HG03045 (cell line): ENCODE data around the gene TM4SF1.

ENCODE experiments used
- ATAC-seq: cut with Tn5 transposase; IDR thresholded peaks from one replicate; pipeline ENCODE4 v1.9.1; 2021; ENCODE audit warnings: mild to moderate bottlenecking, moderate library complexity; ENCODE audit not compliant: unreplicated experiment

The TM4SF1 gene

DNA sequence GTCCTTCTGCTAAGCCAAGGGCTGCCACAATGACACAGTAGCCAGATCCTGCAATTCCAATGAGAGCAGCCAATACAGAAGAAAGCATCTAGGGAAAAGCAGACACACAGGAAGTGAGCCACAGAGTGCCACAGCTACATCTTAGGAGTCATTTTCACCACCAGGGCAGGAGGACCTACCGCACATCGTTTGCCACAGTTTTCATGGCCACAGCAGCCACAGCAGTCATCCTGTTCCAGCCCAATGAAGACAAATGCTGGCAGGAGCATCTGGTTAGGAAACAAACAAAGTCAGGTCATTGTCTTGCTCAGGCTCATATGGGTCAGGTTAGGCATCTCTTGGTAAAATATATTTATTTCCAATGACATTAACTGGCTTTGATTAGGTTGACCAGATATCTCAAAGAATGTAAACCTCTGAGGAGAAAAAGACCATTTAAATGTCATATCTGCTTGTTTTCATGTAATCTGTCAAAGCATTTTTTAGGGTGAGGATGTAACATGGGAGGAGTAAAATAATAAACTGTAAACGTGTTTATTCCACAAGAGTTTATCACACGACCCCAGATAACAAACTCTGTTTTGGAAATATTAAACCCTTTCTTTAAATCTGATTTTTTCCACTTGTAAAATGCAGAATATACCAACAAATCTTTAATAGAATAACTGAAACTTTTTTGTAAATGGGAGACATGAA is 1.8 kb downstream of the TM4SF1 start:
- no peak for ATAC-seq

DNA sequence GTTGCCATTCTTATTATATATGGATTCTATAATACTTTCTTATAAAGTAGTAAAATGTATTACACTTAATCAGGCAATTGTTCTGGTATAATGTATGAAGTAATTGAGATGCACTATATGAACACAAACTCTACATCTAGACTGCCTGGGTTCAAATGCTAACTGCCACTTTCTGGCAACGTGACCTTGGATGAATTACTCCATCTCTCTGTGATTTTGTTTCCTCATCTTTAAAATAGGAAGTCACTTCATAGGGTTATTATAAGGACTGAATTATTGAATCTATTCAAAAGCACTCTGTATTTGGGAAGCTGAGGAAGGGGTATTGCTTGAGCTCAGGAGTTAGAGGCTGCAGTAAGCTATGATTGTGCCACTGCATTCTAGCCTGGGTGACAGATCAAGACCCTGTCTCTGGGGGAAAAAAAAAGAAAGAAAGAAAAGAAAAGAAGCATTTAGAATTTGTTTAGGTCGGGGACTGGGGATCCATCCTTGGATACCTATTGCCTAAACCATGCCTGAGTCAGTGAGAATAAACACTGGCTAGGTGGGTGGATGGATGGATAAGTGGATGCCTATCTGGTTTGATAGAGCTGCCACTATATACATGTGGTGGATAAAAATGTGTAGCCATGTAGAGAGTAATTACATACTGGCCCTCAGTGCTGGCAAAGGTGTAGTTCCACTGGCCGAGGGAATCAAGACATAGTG is 2.5 kb downstream of the TM4SF1 start:
- ATAC-seq = no peak

GRCh38 chr3:149374391-149374790 is 3.1 kb downstream of the TM4SF1 start:
- ATAC-seq = no peak

DNA sequence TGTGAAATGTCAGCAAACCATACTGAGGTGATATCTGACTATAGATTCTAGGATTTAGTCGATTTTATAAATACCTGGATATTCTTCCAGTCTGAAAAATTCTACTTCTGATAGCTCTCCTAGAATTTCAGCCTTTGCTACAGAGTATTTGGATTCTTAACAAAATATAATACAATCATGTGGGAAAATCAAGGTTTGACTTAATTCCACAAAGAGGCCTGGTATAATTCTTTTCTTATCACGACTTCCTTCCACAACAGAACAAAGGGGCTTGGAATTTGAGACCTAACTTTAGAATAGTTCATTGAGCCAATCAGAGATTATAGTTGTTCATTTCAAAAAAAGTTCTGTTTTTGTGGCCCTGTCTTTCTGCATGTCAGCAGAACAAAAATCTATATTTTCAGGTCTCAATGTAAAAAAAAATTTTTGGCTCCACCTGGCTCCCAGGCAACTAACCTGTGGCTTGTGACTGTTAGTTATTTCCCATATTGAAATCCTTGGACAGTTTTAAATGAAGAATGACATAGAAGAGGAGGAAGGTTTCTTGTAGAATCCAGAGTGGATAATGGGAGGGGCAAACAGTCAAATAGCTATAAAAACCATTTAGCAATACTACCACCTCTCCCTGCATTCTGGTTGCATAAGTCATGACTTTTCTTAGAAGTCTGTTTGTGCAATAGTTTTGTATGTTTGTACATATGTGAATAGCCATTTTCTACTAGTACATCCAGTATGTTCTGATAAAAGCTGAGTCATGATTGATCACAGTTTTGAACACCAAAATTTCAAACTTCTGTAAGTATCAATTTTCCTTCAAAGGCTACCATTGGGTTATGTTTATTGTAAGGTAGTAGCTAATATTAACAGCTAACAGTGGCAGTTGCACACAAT is 4.0 kb downstream of the TM4SF1 start:
- no peak for ATAC-seq

DNA sequence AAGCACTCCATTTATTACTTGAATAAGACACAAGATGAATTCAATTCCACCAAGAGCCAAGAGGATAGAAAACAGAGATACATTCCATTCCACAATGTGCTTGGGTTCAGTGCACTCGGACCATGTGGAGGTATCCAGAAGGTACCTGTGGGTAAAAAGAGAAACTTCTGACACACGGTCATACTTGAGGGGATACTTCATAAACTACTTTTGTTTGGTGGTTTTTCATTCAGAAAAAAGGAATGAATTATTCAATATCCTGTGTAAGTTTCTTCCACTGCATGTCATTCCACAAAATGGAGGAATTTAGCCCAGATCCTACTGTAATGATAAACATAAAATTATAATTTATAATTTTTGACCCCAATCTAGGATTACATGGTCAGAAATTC is 5.7 kb downstream of the TM4SF1 start:
- no peak for ATAC-seq

DNA sequence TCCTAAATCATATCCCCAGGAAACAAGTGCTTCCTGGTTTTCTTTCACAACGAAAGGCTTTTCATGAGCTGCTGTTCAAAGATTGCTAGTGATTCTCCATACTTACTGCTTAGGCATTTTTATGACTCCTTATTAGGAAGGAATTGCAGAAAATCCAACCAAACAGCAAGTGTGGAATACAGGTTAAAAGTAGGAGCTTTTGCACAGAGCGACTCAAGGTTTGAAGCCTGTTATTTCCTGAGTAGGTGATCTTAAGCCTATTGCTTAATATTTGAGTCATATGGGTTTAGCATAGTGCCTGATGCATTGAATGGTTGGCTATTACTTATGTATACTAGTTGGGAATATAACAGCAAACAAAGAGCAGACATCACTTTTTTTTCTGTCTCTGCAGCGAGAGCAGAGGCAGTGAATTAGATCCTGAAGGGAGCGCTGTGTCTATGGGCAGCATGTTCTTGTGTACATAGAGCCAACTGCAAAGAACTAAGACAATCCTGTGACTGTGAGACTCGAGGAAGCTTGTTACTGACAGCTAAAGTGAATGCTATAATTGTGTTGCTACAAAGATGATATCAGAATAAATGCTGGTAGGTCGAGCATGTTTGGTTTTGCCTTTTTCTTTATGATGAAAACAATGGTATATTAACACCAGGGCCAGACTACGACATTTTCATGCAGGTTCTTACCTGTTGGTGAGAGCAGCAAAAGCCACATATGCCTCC is 6.3 kb downstream of the TM4SF1 start:
- no peak for ATAC-seq

- ATAC-seq = no peak
These were observed 7.2 kb downstream of the TM4SF1 start for GRCh38 chr3:149369991-149370866.

DNA sequence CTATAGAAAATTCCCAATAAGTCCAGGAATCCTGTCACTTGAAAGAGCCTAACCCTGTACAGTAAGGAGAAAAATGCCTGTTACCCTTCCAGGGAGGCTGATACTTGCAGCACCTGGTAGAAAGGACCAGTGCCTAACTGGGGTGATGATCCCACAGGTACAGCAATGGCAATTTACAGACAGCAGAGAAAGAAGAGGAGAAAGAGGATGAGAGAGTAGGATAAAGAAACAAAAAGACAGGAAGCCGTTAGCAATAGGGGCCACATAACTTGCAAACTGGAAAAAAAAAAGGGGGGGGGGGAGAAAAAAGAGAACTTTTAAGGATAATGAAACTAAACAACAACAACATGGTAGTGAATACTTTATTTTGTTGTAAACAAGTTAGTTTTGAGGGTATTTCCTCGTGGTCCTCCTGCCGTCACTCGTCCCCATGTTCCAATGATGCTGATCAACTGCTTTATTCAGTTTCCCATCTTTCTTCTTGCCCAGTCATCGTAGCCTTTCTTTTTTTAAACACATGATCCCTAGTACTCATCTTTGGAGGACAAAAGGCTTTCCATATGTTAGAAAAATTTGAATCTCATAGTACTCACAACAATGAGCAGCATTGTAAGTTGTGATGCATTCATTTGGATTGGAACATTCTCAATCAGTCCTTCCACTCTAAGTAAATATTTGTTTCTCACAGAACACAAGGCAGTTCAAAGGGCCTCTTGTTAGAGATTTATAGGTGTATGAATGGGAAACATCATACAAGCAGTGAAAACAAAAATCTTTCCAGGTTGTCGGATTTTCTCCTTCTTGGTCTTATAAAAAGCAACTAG is 8.6 kb downstream of the TM4SF1 start:
- no peak for ATAC-seq

DNA sequence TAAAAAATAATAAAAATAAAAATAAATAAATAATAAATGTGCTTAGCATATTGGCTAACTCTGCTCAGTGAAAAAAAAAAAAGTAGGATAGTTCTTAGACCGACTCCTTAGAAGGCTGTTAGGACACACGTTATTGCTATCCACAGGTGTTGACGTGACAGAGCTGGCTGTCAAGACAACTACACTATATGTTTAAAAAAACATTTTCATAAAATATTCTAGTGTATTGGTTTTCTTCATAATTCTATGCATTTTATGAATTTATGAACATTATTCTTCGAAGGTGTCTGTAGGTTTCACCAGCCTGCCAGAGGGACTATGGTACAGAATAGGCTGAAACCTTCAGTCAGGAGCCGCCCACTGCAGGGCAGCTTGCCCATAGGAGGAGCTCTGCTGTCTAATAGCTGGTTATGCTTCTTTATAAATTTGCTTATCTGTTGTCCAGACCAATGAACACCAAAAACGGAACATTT is 9.2 kb downstream of the TM4SF1 start:
- no peak for ATAC-seq

DNA sequence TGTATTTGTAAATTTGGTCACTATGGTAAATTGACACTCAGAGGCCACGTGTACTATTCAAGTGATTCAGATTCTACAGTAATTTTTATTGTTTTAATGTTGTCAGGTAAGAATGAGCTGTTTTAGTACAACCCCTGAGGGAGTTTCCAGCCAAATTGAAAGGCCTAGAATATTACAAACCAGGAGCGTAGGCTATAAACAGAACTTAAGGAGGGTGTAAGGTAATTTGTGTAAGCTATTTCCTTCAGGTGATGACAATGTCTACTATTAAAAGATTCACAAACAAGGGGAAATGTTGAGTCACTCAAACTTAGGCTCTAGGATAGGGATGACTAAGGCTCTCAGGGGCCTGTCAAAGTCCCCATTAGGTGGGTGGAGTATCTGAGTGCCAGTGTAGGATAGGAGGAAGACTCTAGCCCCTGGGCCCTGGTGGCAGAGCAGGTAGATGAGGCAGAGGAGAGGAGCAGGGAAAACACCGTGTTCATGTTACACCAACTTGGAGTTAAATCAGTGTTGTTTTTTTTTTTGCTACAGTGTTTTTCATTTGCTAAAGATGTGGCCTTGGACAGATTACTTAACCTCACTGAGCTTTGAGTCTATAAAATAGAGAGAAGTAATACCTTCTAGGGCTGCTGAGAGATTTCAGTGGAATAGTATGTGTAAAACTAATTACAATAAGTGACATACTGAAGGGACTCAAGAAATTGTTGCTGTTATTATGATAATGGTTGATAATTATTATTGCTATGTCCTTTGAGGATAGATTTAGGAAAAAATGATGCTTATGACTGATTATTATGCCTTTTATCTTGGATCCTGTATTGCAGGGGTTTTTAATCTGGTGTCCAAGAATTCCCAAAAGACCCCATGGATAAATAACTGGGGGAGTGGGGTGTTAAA is 10.3 kb downstream of the TM4SF1 start:
- no peak for ATAC-seq

DNA sequence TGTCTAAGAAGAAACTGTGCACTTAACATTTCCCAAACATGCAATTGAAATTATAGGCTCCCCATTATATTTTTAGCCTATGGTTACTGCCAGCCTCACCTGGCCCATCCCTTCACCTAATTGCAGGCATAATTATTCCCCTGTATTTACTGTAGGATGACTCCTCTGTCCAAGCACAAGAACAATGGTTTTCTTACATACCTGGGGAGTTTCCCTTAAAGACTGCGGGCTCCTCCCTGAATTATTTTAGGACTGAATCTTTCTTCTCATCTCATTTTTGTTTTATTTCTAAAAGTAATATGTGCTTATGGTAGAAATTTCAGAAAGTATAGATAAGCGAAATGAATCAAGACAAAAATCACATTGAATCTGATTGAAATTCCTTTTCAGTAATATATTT is 11.4 kb downstream of the TM4SF1 start:
- ATAC-seq = no peak

DNA sequence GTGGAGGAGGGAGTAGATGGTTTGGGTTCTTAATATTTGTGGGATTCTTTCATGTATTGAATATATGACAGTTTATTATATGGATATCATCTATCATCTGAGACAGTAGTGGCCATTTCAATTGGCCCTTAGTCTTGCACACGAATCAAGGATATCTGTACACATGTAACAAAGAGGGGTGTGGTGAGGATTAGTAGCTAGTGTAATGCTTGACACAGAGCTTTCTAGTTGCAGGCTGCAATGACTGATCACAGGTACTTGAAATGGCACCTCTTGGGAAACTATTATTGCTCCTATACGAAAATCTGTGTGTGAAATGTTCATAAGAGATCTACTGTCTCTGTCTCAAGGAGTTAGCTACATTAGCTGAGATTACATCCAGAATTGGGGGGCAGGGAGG is 12.8 kb downstream of the TM4SF1 start:
- no peak for ATAC-seq

DNA sequence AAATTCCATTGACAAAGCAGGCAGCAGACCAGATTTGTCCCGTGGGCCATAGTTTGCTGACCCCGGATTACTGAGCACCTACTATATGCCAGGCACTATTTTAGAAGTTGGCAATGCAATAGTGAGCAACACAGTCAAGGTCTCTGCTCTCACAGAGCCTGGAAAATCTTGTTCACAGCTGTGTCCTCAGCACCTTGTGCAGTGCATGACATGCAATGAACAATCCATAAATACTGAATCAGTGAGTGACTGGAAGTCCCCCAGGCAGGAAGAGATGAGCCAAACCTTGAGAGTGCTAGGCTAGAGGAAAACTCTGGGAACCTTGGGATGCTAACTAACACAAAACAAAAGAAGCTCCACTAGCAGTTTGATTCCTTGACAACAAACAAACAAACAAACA is 14.4 kb downstream of the TM4SF1 start:
- ATAC-seq = no peak

DNA sequence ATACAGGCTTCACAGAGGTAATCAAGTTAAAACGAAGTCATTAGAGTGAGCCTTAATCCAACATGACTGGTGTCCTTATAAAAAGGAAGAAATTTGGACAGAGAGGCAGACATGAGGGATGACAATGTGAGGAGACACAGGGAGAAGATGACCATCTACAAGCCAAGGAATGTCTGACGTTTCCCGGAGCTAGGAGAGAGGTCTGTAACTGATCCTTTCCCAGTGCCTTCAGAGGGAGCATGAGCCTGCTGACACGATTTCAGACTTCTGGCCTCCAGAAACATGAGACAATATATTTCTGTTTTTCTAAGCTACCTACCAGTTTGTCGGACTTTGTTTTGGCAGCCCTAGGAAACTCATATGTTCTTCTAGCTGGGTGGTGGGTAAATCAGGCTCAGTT is 15.1 kb downstream of the TM4SF1 start:
- no peak for ATAC-seq

DNA sequence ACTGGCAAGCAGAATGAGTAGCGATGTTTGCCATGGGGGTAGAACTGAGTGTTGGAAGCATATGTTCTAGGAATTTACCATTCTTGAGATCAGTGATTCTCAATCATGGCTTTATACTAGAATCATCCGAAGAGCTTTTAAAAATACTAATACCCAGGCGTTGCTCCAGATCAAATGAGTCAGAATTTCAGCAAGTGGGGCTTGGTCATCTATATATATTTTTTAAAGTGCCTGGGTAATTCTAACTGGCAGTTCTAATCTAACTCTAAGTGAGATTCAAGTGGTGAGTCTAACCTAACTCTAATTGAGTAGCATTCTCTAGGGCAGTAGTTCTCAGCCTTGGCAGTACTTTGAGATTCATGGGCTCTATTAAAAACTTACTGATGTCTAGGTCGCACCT is 20.8 kb downstream of the TM4SF1 start:
- no peak for ATAC-seq

DNA sequence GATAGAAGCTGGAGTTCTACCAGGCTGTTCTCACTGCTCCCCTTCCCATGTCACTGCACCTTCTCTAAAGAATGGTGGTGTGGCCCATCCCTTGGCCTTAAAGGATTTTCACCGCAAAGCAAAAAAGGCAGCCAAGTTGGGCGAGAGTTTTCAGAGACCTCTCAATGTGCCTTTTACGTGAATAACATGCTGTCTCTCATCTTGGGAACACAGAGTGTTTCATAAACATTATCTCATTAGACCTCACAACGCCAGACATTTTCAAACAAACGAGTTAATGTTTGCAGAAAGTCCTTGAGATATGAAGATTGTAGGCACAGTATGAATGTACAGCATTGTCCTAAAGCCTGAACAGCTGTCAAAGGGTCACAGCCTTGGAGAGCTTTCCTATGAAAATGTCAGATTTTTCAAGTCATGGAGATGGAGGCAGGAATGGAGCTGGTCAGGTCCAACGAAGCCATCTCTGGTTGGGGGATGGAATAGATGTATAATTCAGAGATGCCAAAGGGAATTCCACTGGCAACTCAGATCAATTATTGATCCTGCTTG is 21.3 kb downstream of the TM4SF1 start:
- no peak for ATAC-seq

DNA sequence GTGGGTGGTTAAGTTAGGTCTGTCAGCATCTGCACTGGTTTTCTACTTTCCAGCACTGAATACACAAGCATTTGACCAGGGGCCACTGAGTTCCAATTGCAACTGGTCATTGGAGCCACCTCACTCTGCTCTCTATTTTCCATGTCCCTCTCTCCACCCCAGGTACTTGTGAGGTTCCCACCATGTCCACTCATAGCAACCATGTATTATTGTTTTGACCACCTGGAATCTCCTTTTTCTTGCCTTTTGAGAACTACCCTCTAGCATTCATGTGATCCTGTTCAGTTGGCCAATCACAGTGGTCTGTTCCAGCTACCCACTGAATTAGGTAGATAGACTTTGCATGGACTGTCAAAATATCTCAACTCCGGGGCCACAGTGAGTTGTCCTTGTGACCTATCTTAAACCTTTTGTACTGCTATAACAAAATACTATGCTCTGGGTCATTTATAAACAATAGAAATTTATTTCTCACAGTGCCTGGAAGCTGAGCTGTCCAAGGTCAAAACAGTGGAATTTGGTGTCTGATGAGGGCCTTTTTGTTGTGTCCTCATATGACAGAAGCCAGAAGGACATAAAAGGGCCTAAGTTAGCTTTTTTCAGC is 23.8 kb downstream of the TM4SF1 start:
- no peak for ATAC-seq
